GM21723 (cell line): ENCODE data around the gene RACGAP1.

Experiments used
- ATAC-seq: cut with Tn5 transposase; IDR thresholded peaks from one replicate; pipeline ENCODE4 v1.9.1; 2021; ENCODE audit warnings: mild to moderate bottlenecking, moderate library complexity; ENCODE audit not compliant: unreplicated experiment

Gene RACGAP1

GRCh38 chr12:49960474-49961110 is 64.7 kb downstream of the RACGAP1 start:
- ATAC-seq, result no peak

GRCh38 chr12:49959685-49960473 is 65.4 kb downstream of the RACGAP1 start:
- no peak for ATAC-seq

- no peak for ATAC-seq
Measured at GRCh38 chr12:49957570-49957967, 67.7 kb downstream of the RACGAP1 start.

GRCh38 chr12:49956663-49957569 is 68.4 kb downstream of the RACGAP1 start:
- ATAC-seq, result no peak

- no peak for ATAC-seq
Measured at GRCh38 chr12:49955899-49956662, 69.2 kb downstream of the RACGAP1 start.

GRCh38 chr12:49954863-49955830 is 70.1 kb downstream of the RACGAP1 start:
- ATAC-seq, result no peak

- ATAC-seq, result no peak
Measured at GRCh38 chr12:49953961-49954846, 71.1 kb downstream of the RACGAP1 start.

GRCh38 chr12:49953151-49953550 is 72.1 kb downstream of the RACGAP1 start:
- ATAC-seq, result no peak

GRCh38 chr12:49952391-49953055 is 72.8 kb downstream of the RACGAP1 start:
- ATAC-seq, result no peak

GRCh38 chr12:49951411-49952240 is 73.7 kb downstream of the RACGAP1 start:
- no peak for ATAC-seq

GRCh38 chr12:49950273-49951251 is 74.7 kb downstream of the RACGAP1 start, which contains the start of gene AQP2:
Gene AQP2, plus strand, starts transcription at chr12:49950737. Its CDS starts 94 bp downstream, at chr12:49950831.
- no peak for ATAC-seq

- ATAC-seq, result no peak
Measured at GRCh38 chr12:49949866-49950265, 75.4 kb downstream of the RACGAP1 start.

- no peak for ATAC-seq
Measured at GRCh38 chr12:49948866-49949845, 76.1 kb downstream of the RACGAP1 start.

GRCh38 chr12:49947593-49948226 is 77.6 kb downstream of the RACGAP1 start:
- no peak for ATAC-seq
